ENCODE results near the gene DAPK3.

Gene DAPK3

GRCh38 chr19:3932931-3933810, 37.7 kb downstream of the DAPK3 start, which contains the start of gene NMRK2:
NMRK2 (plus strand) TSS chr19:3933069; CDS start chr19:3933672, 603 bp downstream.
- DNase-seq (ENCODE audit: extremely low spot score, insufficient read length, low read depth): no peak
- no peak for FAIRE-seq

GRCh38 chr19:3931041-3931440, 39.9 kb downstream of the DAPK3 start:
- DNase-seq (ENCODE audit: extremely low spot score, insufficient read length, low read depth): no peak
- FAIRE-seq: no peak

GRCh38 chr19:3923912-3924311, 47.0 kb downstream of the DAPK3 start:
- FAIRE-seq: no peak
- DNase-seq (ENCODE audit: extremely low spot score, insufficient read length, low read depth): no peak

- no peak for DNase-seq (ENCODE audit: extremely low spot score, insufficient read length, low read depth)
- FAIRE-seq: no peak
These were observed 47.7 kb downstream of the DAPK3 start for GRCh38 chr19:3923096-3923758.

- FAIRE-seq: no peak
- DNase-seq (ENCODE audit: extremely low spot score, insufficient read length, low read depth): no peak
These were observed 51.1 kb downstream of the DAPK3 start for GRCh38 chr19:3919793-3920192.

GRCh38 chr19:3916033-3916432, 54.9 kb downstream of the DAPK3 start:
- DNase-seq (ENCODE audit: extremely low spot score, insufficient read length, low read depth): no peak
- no peak for FAIRE-seq

- FAIRE-seq (no peak), DNase-seq (ENCODE audit: extremely low spot score, insufficient read length, low read depth) (no peak)
These were observed 56.7 kb downstream of the DAPK3 start for GRCh38 chr19:3914199-3914598.

- FAIRE-seq (no peak), DNase-seq (ENCODE audit: extremely low spot score, insufficient read length, low read depth) (no peak)
These were observed 60.8 kb downstream of the DAPK3 start for GRCh38 chr19:3910105-3910504.
